ENCODE measurements around the gene TEX19.

DNA sequence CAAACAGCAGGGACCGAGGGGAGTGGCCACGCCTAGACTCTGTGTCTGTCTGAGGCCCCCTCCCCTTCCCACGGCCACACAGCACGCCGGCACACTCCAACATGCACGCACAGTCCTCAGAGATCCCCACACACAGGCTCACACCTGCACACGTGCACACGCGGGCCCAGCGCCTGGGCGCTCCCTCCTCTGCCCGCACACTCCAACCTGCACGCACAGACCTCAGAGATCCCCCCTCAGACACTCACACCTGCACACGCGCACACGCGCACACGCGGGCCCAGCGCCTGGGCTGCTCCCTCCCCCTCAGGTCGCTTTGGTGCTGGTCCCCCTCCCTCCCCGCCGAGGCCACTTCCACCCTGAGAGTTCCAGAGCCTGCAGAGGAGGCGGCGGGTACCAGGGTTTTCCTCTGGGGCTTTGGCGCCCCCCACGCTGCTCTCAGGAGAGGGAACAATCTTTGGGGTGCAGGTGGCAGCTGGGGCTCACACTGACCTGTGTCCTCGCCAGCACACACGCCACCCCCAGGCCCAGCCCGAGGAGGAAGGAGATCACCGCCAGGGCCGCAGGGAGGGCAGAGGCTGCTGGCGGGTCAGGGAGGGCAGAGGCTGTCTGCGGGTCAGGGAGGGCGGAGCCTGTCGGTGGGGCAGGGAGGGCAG, 43.2 kb upstream of the TEX19 start:
- TF ChIP-seq, protein P1, sequence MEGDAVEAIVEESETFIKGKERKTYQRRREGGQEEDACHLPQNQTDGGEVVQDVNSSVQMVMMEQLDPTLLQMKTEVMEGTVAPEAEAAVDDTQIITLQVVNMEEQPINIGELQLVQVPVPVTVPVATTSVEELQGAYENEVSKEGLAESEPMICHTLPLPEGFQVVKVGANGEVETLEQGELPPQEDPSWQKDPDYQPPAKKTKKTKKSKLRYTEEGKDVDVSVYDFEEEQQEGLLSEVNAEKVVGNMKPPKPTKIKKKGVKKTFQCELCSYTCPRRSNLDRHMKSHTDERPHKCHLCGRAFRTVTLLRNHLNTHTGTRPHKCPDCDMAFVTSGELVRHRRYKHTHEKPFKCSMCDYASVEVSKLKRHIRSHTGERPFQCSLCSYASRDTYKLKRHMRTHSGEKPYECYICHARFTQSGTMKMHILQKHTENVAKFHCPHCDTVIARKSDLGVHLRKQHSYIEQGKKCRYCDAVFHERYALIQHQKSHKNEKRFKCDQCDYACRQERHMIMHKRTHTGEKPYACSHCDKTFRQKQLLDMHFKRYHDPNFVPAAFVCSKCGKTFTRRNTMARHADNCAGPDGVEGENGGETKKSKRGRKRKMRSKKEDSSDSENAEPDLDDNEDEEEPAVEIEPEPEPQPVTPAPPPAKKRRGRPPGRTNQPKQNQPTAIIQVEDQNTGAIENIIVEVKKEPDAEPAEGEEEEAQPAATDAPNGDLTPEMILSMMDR (IDR thresholded peaks at IDR 0.05; ENCODE audit: insufficient read depth, low read length) = no peak
- TF ChIP-seq, protein P2, sequence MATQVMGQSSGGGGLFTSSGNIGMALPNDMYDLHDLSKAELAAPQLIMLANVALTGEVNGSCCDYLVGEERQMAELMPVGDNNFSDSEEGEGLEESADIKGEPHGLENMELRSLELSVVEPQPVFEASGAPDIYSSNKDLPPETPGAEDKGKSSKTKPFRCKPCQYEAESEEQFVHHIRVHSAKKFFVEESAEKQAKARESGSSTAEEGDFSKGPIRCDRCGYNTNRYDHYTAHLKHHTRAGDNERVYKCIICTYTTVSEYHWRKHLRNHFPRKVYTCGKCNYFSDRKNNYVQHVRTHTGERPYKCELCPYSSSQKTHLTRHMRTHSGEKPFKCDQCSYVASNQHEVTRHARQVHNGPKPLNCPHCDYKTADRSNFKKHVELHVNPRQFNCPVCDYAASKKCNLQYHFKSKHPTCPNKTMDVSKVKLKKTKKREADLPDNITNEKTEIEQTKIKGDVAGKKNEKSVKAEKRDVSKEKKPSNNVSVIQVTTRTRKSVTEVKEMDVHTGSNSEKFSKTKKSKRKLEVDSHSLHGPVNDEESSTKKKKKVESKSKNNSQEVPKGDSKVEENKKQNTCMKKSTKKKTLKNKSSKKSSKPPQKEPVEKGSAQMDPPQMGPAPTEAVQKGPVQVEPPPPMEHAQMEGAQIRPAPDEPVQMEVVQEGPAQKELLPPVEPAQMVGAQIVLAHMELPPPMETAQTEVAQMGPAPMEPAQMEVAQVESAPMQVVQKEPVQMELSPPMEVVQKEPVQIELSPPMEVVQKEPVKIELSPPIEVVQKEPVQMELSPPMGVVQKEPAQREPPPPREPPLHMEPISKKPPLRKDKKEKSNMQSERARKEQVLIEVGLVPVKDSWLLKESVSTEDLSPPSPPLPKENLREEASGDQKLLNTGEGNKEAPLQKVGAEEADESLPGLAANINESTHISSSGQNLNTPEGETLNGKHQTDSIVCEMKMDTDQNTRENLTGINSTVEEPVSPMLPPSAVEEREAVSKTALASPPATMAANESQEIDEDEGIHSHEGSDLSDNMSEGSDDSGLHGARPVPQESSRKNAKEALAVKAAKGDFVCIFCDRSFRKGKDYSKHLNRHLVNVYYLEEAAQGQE (IDR thresholded peaks at IDR 0.05; ENCODE audit: insufficient replicate concordance, low read depth) = no peak

Data from HL-60 (cell line).